Measurements from ENCODE around the gene SEC23A.
A peak's percentile ranks its signal among the peaks of the same experiment; 100 is the strongest.
"Not testable (repeated sequence)": the region's sequence is repeated elsewhere in the genome, so short reads cannot be mapped to it uniquely, and the experiment has no call there.

The SEC23A gene

GRCh38 chr14:39033371-39033770, 69.7 kb downstream of the SEC23A start:
- no peak for DNase-seq (ENCODE audit: low spot score in 2 of 2)
- H3K27me3 Mint-ChIP-seq = no peaks in the 10 kb centered on the region
- H3K4me1 Mint-ChIP-seq = no peaks in the 10 kb centered on the region
- H3K9me3 Mint-ChIP-seq = no peaks in the 10 kb centered on the region
- peaks cover 12% of the 10 kb centered on the region for H3K36me3 Mint-ChIP-seq
- no peak overlapping the region for H3K4me3 Mint-ChIP-seq
- ATAC-seq (ENCODE audit: low read depth) = no peak
- no peak overlapping the region for H3K27ac Mint-ChIP-seq

- no peaks in the 10 kb centered on the region for H3K4me1 Mint-ChIP-seq
- DNase-seq (ENCODE audit: low spot score in 2 of 2) (no peak), ATAC-seq (ENCODE audit: low read depth) (no peak)
- H3K27ac Mint-ChIP-seq = no peak overlapping the region
- H3K4me3 Mint-ChIP-seq = no peak overlapping the region
- peaks cover 9% of the 10 kb centered on the region for H3K36me3 Mint-ChIP-seq
- no peaks in the 10 kb centered on the region for H3K27me3 Mint-ChIP-seq
- no peaks in the 10 kb centered on the region for H3K9me3 Mint-ChIP-seq
Observed at GRCh38 chr14:39030209-39030608, 72.8 kb downstream of the SEC23A start.

- Mint-ChIP-seq H3K27me3 (no peaks in the 10 kb centered on the region), H3K4me1 (no peaks in the 10 kb centered on the region), H3K4me3 (no peak overlapping the region), H3K36me3 (peaks cover 9% of the 10 kb centered on the region), H3K27ac (no peak overlapping the region), H3K9me3 (no peaks in the 10 kb centered on the region)
- DNase-seq (ENCODE audit: low spot score in 2 of 2) = no peak
- no peak for ATAC-seq (ENCODE audit: low read depth)
Observed at GRCh38 chr14:39029789-39030188, 73.2 kb downstream of the SEC23A start.

- no peak overlapping the region for H3K27ac Mint-ChIP-seq
- ATAC-seq (ENCODE audit: low read depth) = no peak
- H3K4me3 Mint-ChIP-seq = no peak overlapping the region
- no peaks in the 10 kb centered on the region for H3K9me3 Mint-ChIP-seq
- no peaks in the 10 kb centered on the region for H3K4me1 Mint-ChIP-seq
- H3K27me3 Mint-ChIP-seq = no peaks in the 10 kb centered on the region
- DNase-seq (ENCODE audit: low spot score in 2 of 2) = no peak
- peaks cover 9% of the 10 kb centered on the region for H3K36me3 Mint-ChIP-seq
Observed at GRCh38 chr14:39028620-39029019, 74.4 kb downstream of the SEC23A start.

- peaks cover 5% of the 10 kb centered on the region for H3K36me3 Mint-ChIP-seq
- H3K4me1 Mint-ChIP-seq = no peaks in the 10 kb centered on the region
- ATAC-seq (ENCODE audit: low read depth) (no peak), DNase-seq (ENCODE audit: low spot score in 2 of 2) (no peak)
- H3K9me3 Mint-ChIP-seq = no peaks in the 10 kb centered on the region
- peak overlapping the region; percentile 41 for H3K27ac Mint-ChIP-seq
- no peaks in the 10 kb centered on the region for H3K27me3 Mint-ChIP-seq
- H3K4me3 Mint-ChIP-seq = no peak overlapping the region
Observed at GRCh38 chr14:39025810-39026627, 77.0 kb downstream of the SEC23A start.

- H3K27me3 Mint-ChIP-seq = no peaks in the 10 kb centered on the region
- peaks cover 3% of the 10 kb centered on the region for H3K36me3 Mint-ChIP-seq
- ATAC-seq (ENCODE audit: low read depth) (no peak), DNase-seq (ENCODE audit: low spot score in 2 of 2) (no peak)
- peak overlapping the region; percentile 41 for H3K27ac Mint-ChIP-seq
- H3K4me1 Mint-ChIP-seq = no peaks in the 10 kb centered on the region
- no peak overlapping the region for H3K4me3 Mint-ChIP-seq
- H3K9me3 Mint-ChIP-seq = no peaks in the 10 kb centered on the region
Observed at GRCh38 chr14:39025250-39025809, 77.7 kb downstream of the SEC23A start.

GRCh38 chr14:39023939-39024871, 78.8 kb downstream of the SEC23A start:
- no peaks in the 10 kb centered on the region for H3K27me3 Mint-ChIP-seq
- ATAC-seq (ENCODE audit: low read depth) (no peak), DNase-seq (ENCODE audit: low spot score in 2 of 2) (no peak)
- peaks cover 2% of the 10 kb centered on the region for H3K36me3 Mint-ChIP-seq
- H3K4me3 Mint-ChIP-seq = no peak overlapping the region
- no peaks in the 10 kb centered on the region for H3K4me1 Mint-ChIP-seq
- H3K9me3 Mint-ChIP-seq = peaks cover 1% of the 10 kb centered on the region
- H3K27ac Mint-ChIP-seq = no peak overlapping the region

- peak overlapping the region; percentile 4 for H3K27ac Mint-ChIP-seq
- H3K4me1 Mint-ChIP-seq; ATAC-seq (ENCODE audit: low read depth); H3K9me3 Mint-ChIP-seq; DNase-seq (ENCODE audit: low spot score in 2 of 2); H3K36me3 Mint-ChIP-seq; H3K27me3 Mint-ChIP-seq: not testable (repeated sequence)
- peak overlapping the region; percentile 32 for H3K4me3 Mint-ChIP-seq
Observed at GRCh38 chr14:39017096-39018016, 85.7 kb downstream of the SEC23A start.

GRCh38 chr14:39016733-39017095, 86.3 kb downstream of the SEC23A start:
- no peak overlapping the region for H3K4me3 Mint-ChIP-seq
- peaks cover 4% of the 10 kb centered on the region for H3K36me3 Mint-ChIP-seq
- peak overlapping the region; percentile 4 for H3K27ac Mint-ChIP-seq

GRCh38 chr14:39015964-39016577, 87.0 kb downstream of the SEC23A start:
- no peaks in the 10 kb centered on the region for H3K27me3 Mint-ChIP-seq
- peaks cover 4% of the 10 kb centered on the region for H3K36me3 Mint-ChIP-seq
- peaks cover 1% of the 10 kb centered on the region for H3K9me3 Mint-ChIP-seq
- no peak for DNase-seq (ENCODE audit: low spot score in 2 of 2)
- H3K4me3 Mint-ChIP-seq = no peak overlapping the region
- no peaks in the 10 kb centered on the region for H3K4me1 Mint-ChIP-seq
- ATAC-seq (ENCODE audit: low read depth) = no peak
- H3K27ac Mint-ChIP-seq = peak overlapping the region; percentile 4

More at GRCh38 chr14:39016733-39017095, 86.3 kb downstream of the SEC23A start:
- Mint-ChIP-seq H3K27me3 (no peaks in the 10 kb centered on the region), H3K4me1 (no peaks in the 10 kb centered on the region), H3K9me3 (peaks cover 1% of the 10 kb centered on the region)
- DNase-seq (ENCODE audit: low spot score in 2 of 2) = no peak
- ATAC-seq (ENCODE audit: low read depth) = no peak

- ATAC-seq (ENCODE audit: low read depth) = no peak
- peak in 1 of 2 donors; percentile 5 for DNase-seq (ENCODE audit: low spot score in 2 of 2)
Observed at GRCh38 chr14:39015360-39015961, 87.6 kb downstream of the SEC23A start.

GRCh38 chr14:39014460-39014859, 88.6 kb downstream of the SEC23A start:
- Mint-ChIP-seq H3K4me1 (no peaks in the 10 kb centered on the region), H3K4me3 (no peak overlapping the region), H3K27me3 (no peaks in the 10 kb centered on the region), H3K36me3 (peaks cover 2% of the 10 kb centered on the region), H3K9me3 (no peaks in the 10 kb centered on the region), H3K27ac (no peak overlapping the region)
- ATAC-seq (ENCODE audit: low read depth) (no peak), DNase-seq (ENCODE audit: low spot score in 2 of 2) (no peak)

More at GRCh38 chr14:39015360-39015961, 87.6 kb downstream of the SEC23A start:
- H3K4me1 Mint-ChIP-seq = no peaks in the 10 kb centered on the region
- H3K27ac Mint-ChIP-seq = no peak overlapping the region
- peaks cover 1% of the 10 kb centered on the region for H3K9me3 Mint-ChIP-seq
- H3K27me3 Mint-ChIP-seq = no peaks in the 10 kb centered on the region
- H3K36me3 Mint-ChIP-seq = peaks cover 4% of the 10 kb centered on the region
- H3K4me3 Mint-ChIP-seq = no peak overlapping the region

GRCh38 chr14:39008965-39009364, 94.1 kb downstream of the SEC23A start:
- H3K4me3 Mint-ChIP-seq; ATAC-seq (ENCODE audit: low read depth): not testable (repeated sequence)

More at GRCh38 chr14:39008965-39009364, 94.1 kb downstream of the SEC23A start:
- H3K36me3 Mint-ChIP-seq; H3K4me1 Mint-ChIP-seq; H3K27ac Mint-ChIP-seq; DNase-seq (ENCODE audit: low spot score in 2 of 2); H3K27me3 Mint-ChIP-seq; H3K9me3 Mint-ChIP-seq: not testable (repeated sequence)

Measured in memory B cell (primary cell).